Measurements from ENCODE around the gene SEMA3E. TPM values are rescaled to one million over a fixed set of nuclear protein-coding genes. Genes with fewer than 3 reads are reported as not detected.

Gene SEMA3E
- total RNA-seq, 1 donor from 2014 or later, result 4.6 TPM

- Histone ChIP-seq H3K27ac (ENCODE audit: low read depth, low read length) (no peak overlapping the region), H2AFZ (ENCODE audit: low read depth, low read length) (no peak overlapping the region), H3K27me3 (ENCODE audit: insufficient read depth, low read length) (no peaks in the 10 kb centered on the region), H3K4me2 (ENCODE audit: low read length) (no peak overlapping the region), H4K20me1 (ENCODE audit: insufficient read depth, low read length) (no peaks in the 10 kb centered on the region), H3K4me1 (ENCODE audit: insufficient read depth, low read length) (no peaks in the 10 kb centered on the region), H3K9ac (ENCODE audit: low read length) (no peak overlapping the region), H3K79me2 (ENCODE audit: insufficient read depth, low read length) (no peaks in the 10 kb centered on the region), H3K36me3 (ENCODE audit: insufficient read depth, low read length) (no peaks in the 10 kb centered on the region), H3K4me3 (ENCODE audit: insufficient read depth, low read depth, low read length) (no peak overlapping the region), H3K9me3 (ENCODE audit: insufficient read depth, low read depth, low read length) (no peaks in the 10 kb centered on the region)
- FAIRE-seq (no peak), DNase-seq (ENCODE audit: low read depth) (no peak)
- H3K36me3 Mint-ChIP-seq (ENCODE audit: low read depth, unreplicated experiment), result no peaks in the 10 kb centered on the region
- no peak overlapping the region for H3K27ac Mint-ChIP-seq (ENCODE audit: unreplicated experiment)
- H3K9me3 Mint-ChIP-seq (ENCODE audit: unreplicated experiment), result no peaks in the 10 kb centered on the region
- no peaks in the 10 kb centered on the region for H3K27me3 Mint-ChIP-seq (ENCODE audit: low read depth, unreplicated experiment)
- no peak overlapping the region for H3K4me3 Mint-ChIP-seq (ENCODE audit: unreplicated experiment)
- TF ChIP-seq EZH2 (IDR thresholded peaks at IDR 0.05; ENCODE audit: insufficient read depth, low read length), result no peak
- TF ChIP-seq, protein P1, sequence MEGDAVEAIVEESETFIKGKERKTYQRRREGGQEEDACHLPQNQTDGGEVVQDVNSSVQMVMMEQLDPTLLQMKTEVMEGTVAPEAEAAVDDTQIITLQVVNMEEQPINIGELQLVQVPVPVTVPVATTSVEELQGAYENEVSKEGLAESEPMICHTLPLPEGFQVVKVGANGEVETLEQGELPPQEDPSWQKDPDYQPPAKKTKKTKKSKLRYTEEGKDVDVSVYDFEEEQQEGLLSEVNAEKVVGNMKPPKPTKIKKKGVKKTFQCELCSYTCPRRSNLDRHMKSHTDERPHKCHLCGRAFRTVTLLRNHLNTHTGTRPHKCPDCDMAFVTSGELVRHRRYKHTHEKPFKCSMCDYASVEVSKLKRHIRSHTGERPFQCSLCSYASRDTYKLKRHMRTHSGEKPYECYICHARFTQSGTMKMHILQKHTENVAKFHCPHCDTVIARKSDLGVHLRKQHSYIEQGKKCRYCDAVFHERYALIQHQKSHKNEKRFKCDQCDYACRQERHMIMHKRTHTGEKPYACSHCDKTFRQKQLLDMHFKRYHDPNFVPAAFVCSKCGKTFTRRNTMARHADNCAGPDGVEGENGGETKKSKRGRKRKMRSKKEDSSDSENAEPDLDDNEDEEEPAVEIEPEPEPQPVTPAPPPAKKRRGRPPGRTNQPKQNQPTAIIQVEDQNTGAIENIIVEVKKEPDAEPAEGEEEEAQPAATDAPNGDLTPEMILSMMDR (IDR thresholded peaks at IDR 0.05; ENCODE audit: insufficient read depth, low read depth, low read length), result no peak
- H3K4me1 Mint-ChIP-seq (ENCODE audit: low read depth, unreplicated experiment), result peaks cover 2% of the 10 kb centered on the region
Observed at GRCh38 chr7:83509255-83510021, 139.5 kb downstream of the SEMA3E start.

DNA sequence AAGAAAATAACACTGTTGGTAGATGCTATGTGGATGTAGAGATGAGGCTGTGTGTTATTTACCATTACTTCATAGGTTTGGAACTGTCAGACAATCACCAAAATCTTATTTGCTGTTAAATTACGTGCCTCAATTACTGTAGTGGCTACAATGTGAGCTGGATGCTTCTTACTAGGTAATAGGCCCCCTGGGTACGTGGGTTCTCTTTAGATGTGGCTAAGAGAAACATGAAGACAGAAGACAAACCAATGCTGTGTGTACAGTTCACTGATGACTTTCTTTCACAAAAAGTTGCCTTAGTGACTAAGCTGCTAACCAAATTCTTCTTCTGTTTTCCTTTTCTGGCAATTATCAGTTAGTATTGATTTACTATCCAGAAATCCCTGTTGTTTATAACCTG is 144.6 kb downstream of the SEMA3E start:
- DNase-seq (ENCODE audit: low read depth) (no peak), FAIRE-seq (no peak)
- no peaks in the 10 kb centered on the region for H3K79me2 ChIP-seq (ENCODE audit: insufficient read depth, low read length)
- Mint-ChIP-seq H3K36me3 (ENCODE audit: low read depth, unreplicated experiment) (no peaks in the 10 kb centered on the region), H3K27ac (ENCODE audit: unreplicated experiment) (no peak overlapping the region), H3K4me3 (ENCODE audit: unreplicated experiment) (no peak overlapping the region), H3K4me1 (ENCODE audit: low read depth, unreplicated experiment) (peaks cover 3% of the 10 kb centered on the region), H3K27me3 (ENCODE audit: low read depth, unreplicated experiment) (no peaks in the 10 kb centered on the region), H3K9me3 (ENCODE audit: unreplicated experiment) (no peaks in the 10 kb centered on the region)
- no peak overlapping the region for H3K4me2 ChIP-seq (ENCODE audit: low read length)
- no peaks in the 10 kb centered on the region for H3K36me3 ChIP-seq (ENCODE audit: insufficient read depth, low read length)
- no peaks in the 10 kb centered on the region for H3K4me1 ChIP-seq (ENCODE audit: insufficient read depth, low read length)
- H3K9me3 ChIP-seq (ENCODE audit: insufficient read depth, low read depth, low read length), result no peaks in the 10 kb centered on the region
- H3K4me3 ChIP-seq (ENCODE audit: insufficient read depth, low read depth, low read length), result no peak overlapping the region
- H3K9ac ChIP-seq (ENCODE audit: low read length), result no peak overlapping the region
- no peak overlapping the region for H2AFZ ChIP-seq (ENCODE audit: low read depth, low read length)
- TF ChIP-seq EZH2 (IDR thresholded peaks at IDR 0.05; ENCODE audit: insufficient read depth, low read length), result no peak
- TF ChIP-seq, protein P1 (IDR thresholded peaks at IDR 0.05; ENCODE audit: insufficient read depth, low read depth, low read length), result no peak
- no peaks in the 10 kb centered on the region for H3K27me3 ChIP-seq (ENCODE audit: insufficient read depth, low read length)
- H3K27ac ChIP-seq (ENCODE audit: low read depth, low read length), result no peak overlapping the region
- no peaks in the 10 kb centered on the region for H4K20me1 ChIP-seq (ENCODE audit: insufficient read depth, low read length)

DNA sequence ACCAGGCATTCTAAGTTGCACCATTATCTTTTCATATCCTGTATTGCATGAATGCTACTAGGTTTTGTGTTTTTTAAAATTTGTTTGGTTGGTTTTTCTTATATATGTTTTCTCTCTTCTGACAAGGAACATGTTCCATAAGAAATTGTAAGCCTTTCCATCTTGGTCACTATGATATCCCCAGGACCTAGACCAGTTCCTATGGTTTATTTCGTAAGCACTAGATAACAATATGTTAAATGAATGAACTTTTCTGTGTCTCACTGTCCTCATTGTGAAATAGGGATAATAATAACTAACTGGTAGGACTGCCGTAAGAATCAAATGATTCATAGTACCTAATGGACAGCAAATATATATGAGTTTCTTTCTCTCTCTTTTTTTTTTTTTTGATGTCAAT is 146.3 kb downstream of the SEMA3E start:
- Mint-ChIP-seq H3K4me3 (ENCODE audit: unreplicated experiment) (no peak overlapping the region), H3K9me3 (ENCODE audit: unreplicated experiment) (no peaks in the 10 kb centered on the region), H3K36me3 (ENCODE audit: low read depth, unreplicated experiment) (no peaks in the 10 kb centered on the region), H3K27ac (ENCODE audit: unreplicated experiment) (no peak overlapping the region), H3K4me1 (ENCODE audit: low read depth, unreplicated experiment) (peaks cover 3% of the 10 kb centered on the region), H3K27me3 (ENCODE audit: low read depth, unreplicated experiment) (no peaks in the 10 kb centered on the region)
- H3K4me3 ChIP-seq (ENCODE audit: insufficient read depth, low read depth, low read length), result no peak overlapping the region
- no peak overlapping the region for H3K27ac ChIP-seq (ENCODE audit: low read depth, low read length)
- H4K20me1 ChIP-seq (ENCODE audit: insufficient read depth, low read length), result no peaks in the 10 kb centered on the region
- no peaks in the 10 kb centered on the region for H3K27me3 ChIP-seq (ENCODE audit: insufficient read depth, low read length)
- FAIRE-seq (no peak), DNase-seq (ENCODE audit: low read depth) (no peak)
- no peaks in the 10 kb centered on the region for H3K9me3 ChIP-seq (ENCODE audit: insufficient read depth, low read depth, low read length)
- no peaks in the 10 kb centered on the region for H3K4me1 ChIP-seq (ENCODE audit: insufficient read depth, low read length)
- H3K79me2 ChIP-seq (ENCODE audit: insufficient read depth, low read length), result no peaks in the 10 kb centered on the region
- H2AFZ ChIP-seq (ENCODE audit: low read depth, low read length), result no peak overlapping the region
- no peak for TF ChIP-seq EZH2 (IDR thresholded peaks at IDR 0.05; ENCODE audit: insufficient read depth, low read length)
- TF ChIP-seq, protein P1 (IDR thresholded peaks at IDR 0.05; ENCODE audit: insufficient read depth, low read depth, low read length), result no peak
- H3K9ac ChIP-seq (ENCODE audit: low read length), result no peak overlapping the region
- no peak overlapping the region for H3K4me2 ChIP-seq (ENCODE audit: low read length)
- H3K36me3 ChIP-seq (ENCODE audit: insufficient read depth, low read length), result no peaks in the 10 kb centered on the region

All from astrocyte (in vitro differentiated cells and primary cell).